Esophagus squamous epithelium (tissue), 5 donors: ENCODE measurements around the gene EGFR. TPM values are rescaled to one million over a fixed set of nuclear protein-coding genes. Genes with fewer than 3 reads are reported as not detected.

Experiments
- DNase-seq: peaks from one replicate; lab custom pipeline; 2025; lab: John Stamatoyannopoulos, UW
- H3K27ac ChIP-seq, 4 donors: fragments of 200-600 bp; sonication (generic); one replicate each; pipeline ENCODE4 v1.5.1; 2016 to 2019; ENCODE audit warnings: mild to moderate bottlenecking in 1 of 4
- H3K27me3 ChIP-seq, 4 donors: fragments of 200-600 bp; sonication (generic); 1 replicate in 3 of 4; 2 replicates in 1 of 4; pipeline versions ENCODE4 v1.5.1 to v1.6.0; 2017 to 2021; ENCODE audit warnings: antibody characterized with exemption in 1 of 4
- H3K36me3 ChIP-seq, 3 donors: fragments of 200-600 bp; sonication (generic); one replicate each; pipeline ENCODE4 v1.5.1; 2016 to 2019
- H3K4me1 ChIP-seq, 3 donors: fragments of 200-600 bp; sonication (generic); one replicate each; pipeline ENCODE4 v1.5.1; 2017 to 2019
- H3K4me3 ChIP-seq, 4 donors: fragments of 200-600 bp; sonication (generic); 1 replicate in 3 of 4; 2 replicates in 1 of 4; pipeline ENCODE4 v1.5.1; 2016 to 2019; ENCODE audit warnings: mild to moderate bottlenecking in 2 of 4, moderate library complexity in 1 of 4
- H3K9me3 ChIP-seq, 3 donors: fragments of 200-600 bp; sonication (generic); one replicate each; pipeline ENCODE4 v1.5.1; 2016 to 2019
- POLR2A ChIP-seq, 4 donors: fragments of 450-650 bp; IDR thresholded peaks; one replicate each; pipeline ENCODE4 v1.6.1; 2017; ENCODE audit warnings: antibody characterized with exemption in 4 of 4, mild to moderate bottlenecking in 4 of 4, moderate library complexity in 3 of 4
- WGBS, 2 donors: methylation state at CpG; one replicate each; pipeline ENCODE4 v1.1.5; 2018; 5-methylcytosine and 5-hydroxymethylcytosine counted together
- intact Hi-C: fragments of 100-400 bp; cut with DNase I; formaldehyde crosslinking; loops from one replicate; pipeline ENCODE4 v1.15.0; 2022
- total RNA-seq, 4 donors: library from RNA; depleted of rRNA; stranded (reverse); fragments of >200 nt; gene quantifications; one replicate each; pipeline ENCODE4 v1.1.0, GENCODE V29; 2016
- TF ChIP-seq, protein P1 (sequence below), 6 experiments: fragments of 450-650 bp in 4 of 6; fragments of 200-600 bp in 2 of 6; sonication (generic) in 2 of 6; IDR thresholded peaks; one replicate each; pipeline ENCODE4 v1.5.1; 2016 to 2019; ENCODE audit warnings: antibody characterized with exemption in 6 of 6, mild to moderate bottlenecking in 4 of 6, moderate library complexity in 4 of 6
- donor health status: DM: yes; HTN: yes; CAD: no.

EGFR gene
- total RNA-seq, 4 donors from 2014 or later = 66.1 to 108 (median 72.3) TPM

- H3K27ac ChIP-seq = peak overlapping the region; percentile 39 to 66 (median 57)
These were observed 121.6 kb downstream of the EGFR start for GRCh38 chr7:55140221-55140940.

DNA sequence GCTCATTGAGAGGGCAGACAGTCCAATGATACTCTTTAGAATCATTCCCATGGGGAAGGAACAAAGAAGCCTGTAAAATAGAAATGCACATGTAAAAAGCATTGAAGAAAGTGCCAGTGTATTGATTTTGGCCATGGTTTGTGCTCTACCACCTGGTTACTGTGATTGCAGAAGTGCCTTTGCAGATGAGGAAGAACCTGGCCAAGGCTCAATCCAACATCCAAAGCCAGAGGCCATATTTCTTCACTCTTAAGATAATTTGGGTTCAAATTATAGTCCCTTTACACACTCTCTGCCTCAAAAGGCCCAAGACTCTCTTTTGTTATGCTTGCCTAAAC lies 122.1 kb downstream of the EGFR start:
- Histone ChIP-seq H3K4me3 (no peak overlapping the region), H3K27me3 (no peaks in the 10 kb centered on the region), H3K36me3 (peaks cover 0 to 41% (median 0%) of the 10 kb centered on the region in 3 donors), H3K4me1 (peaks cover 4 to 49% (median 14%) of the 10 kb centered on the region in 3 donors), H3K27ac (peak overlapping the region in 3 of 4 donors; percentile 52 to 58 (median 53)), H3K9me3 (no peaks in the 10 kb centered on the region)
- TF ChIP-seq, protein P1, sequence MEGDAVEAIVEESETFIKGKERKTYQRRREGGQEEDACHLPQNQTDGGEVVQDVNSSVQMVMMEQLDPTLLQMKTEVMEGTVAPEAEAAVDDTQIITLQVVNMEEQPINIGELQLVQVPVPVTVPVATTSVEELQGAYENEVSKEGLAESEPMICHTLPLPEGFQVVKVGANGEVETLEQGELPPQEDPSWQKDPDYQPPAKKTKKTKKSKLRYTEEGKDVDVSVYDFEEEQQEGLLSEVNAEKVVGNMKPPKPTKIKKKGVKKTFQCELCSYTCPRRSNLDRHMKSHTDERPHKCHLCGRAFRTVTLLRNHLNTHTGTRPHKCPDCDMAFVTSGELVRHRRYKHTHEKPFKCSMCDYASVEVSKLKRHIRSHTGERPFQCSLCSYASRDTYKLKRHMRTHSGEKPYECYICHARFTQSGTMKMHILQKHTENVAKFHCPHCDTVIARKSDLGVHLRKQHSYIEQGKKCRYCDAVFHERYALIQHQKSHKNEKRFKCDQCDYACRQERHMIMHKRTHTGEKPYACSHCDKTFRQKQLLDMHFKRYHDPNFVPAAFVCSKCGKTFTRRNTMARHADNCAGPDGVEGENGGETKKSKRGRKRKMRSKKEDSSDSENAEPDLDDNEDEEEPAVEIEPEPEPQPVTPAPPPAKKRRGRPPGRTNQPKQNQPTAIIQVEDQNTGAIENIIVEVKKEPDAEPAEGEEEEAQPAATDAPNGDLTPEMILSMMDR (IDR thresholded peaks at IDR 0.05) = no peak
- no peak for DNase-seq
- intact Hi-C loops = no loop called here

More at GRCh38 chr7:55140221-55140940, 121.6 kb downstream of the EGFR start:
- H3K9me3 ChIP-seq = no peaks in the 10 kb centered on the region
- WGBS, 2 donors = 12 to 22% methylated on average over 4 to 8 of the region's 8 CpGs
- intact Hi-C loops = no loop called here
- no peak for DNase-seq
- peaks cover 4 to 50% (median 14%) of the 10 kb centered on the region in 3 donors for H3K4me1 ChIP-seq
- H3K27me3 ChIP-seq = no peaks in the 10 kb centered on the region
- H3K4me3 ChIP-seq = no peak overlapping the region
- TF ChIP-seq POLR2A (IDR thresholded peaks at IDR 0.05) = no peak
- TF ChIP-seq, protein P1 (IDR thresholded peaks at IDR 0.05) = no peak
- peaks cover 0 to 35% (median 0%) of the 10 kb centered on the region in 3 donors for H3K36me3 ChIP-seq

- intact Hi-C loops = no loop called here
- peaks cover 4 to 30% (median 14%) of the 10 kb centered on the region in 3 donors for H3K4me1 ChIP-seq
- TF ChIP-seq, protein P1 (IDR thresholded peaks at IDR 0.05) = no peak
- no peak for TF ChIP-seq POLR2A (IDR thresholded peaks at IDR 0.05)
These were observed 124.2 kb downstream of the EGFR start for GRCh38 chr7:55142919-55143600.

GRCh38 chr7:55144333-55145317 lies 125.8 kb downstream of the EGFR start:
- WGBS, 2 donors = 83 to 87% methylated on average over 16 to 25 of the region's 25 CpGs
- intact Hi-C loops = no loop called here

More at GRCh38 chr7:55142919-55143600, 124.2 kb downstream of the EGFR start:
- H3K4me3 ChIP-seq = no peak overlapping the region
- H3K27ac ChIP-seq = no peak overlapping the region
- DNase-seq = no peak
- 81 to 82% methylated on average over 13 of the region's 13 CpGs for WGBS, 2 donors
- H3K27me3 ChIP-seq = no peaks in the 10 kb centered on the region
- peaks cover 9 to 62% (median 11%) of the 10 kb centered on the region in 3 donors for H3K36me3 ChIP-seq
- no peaks in the 10 kb centered on the region for H3K9me3 ChIP-seq

More at GRCh38 chr7:55144333-55145317, 125.8 kb downstream of the EGFR start:
- DNase-seq = no peak
- TF ChIP-seq, protein P1 (IDR thresholded peaks at IDR 0.05) = peak in 2 of 6 experiments; percentile 6 to 31
- TF ChIP-seq POLR2A (IDR thresholded peaks at IDR 0.05) = no peak
- Histone ChIP-seq H3K9me3 (no peaks in the 10 kb centered on the region), H3K4me3 (no peak overlapping the region), H3K4me1 (peaks cover 4 to 27% (median 14%) of the 10 kb centered on the region in 3 donors), H3K27ac (no peak overlapping the region), H3K36me3 (peaks cover 9 to 78% (median 11%) of the 10 kb centered on the region in 3 donors), H3K27me3 (no peaks in the 10 kb centered on the region)
